H1 (cell line): ENCODE measurements around the gene LPCAT1. TPM values are rescaled to one million over a fixed set of nuclear protein-coding genes. Genes with fewer than 3 reads are reported as not detected.

Experiments
- CTCF ChIA-PET: fragments of 300-600 bp; sonication (Branson Sonifier 250); formaldehyde crosslinking; loops from one replicate; lab custom pipeline; 2021; ENCODE audit not compliant: partially characterized antibody; lab: Charles Lee
- POLR2A ChIA-PET: fragments of 300-600 bp; sonication (Branson Sonifier 250); formaldehyde crosslinking; loops from one replicate; lab custom pipeline; 2021; ENCODE audit warnings: inconsistent platforms; ENCODE audit not compliant: partially characterized antibody; lab: Charles Lee
- DNase-seq, 2 experiments: peaks; one replicate each; pipeline versions ENCODE4 v3.0.0 to v3.0.0-alpha.2; 2010 to 2022; ENCODE audit warnings: low spot score in 2 of 2, low read depth in 1 of 2, mixed read lengths in 1 of 2
- FAIRE-seq: peaks from 2 replicates; lab custom pipeline; 2011; peaks lifted over from hg19 to GRCh38; lab: Jason Lieb, UNC
- H2AFZ ChIP-seq: 2 replicates; pipeline ENCODE4 v1.8.1; 2012; ENCODE audit warnings: low read length, inconsistent platforms
- H2AK5ac ChIP-seq: 2 replicates; pipeline ENCODE4 v1.6.1; 2013; ENCODE audit warnings: low read depth, low read length
- H2BK120ac ChIP-seq: replicated peaks from 2 replicates; pipeline ENCODE3; 2013; ENCODE audit warnings: low read depth, low read length, inconsistent platforms
- H2BK12ac ChIP-seq: 2 replicates; pipeline ENCODE4 v1.6.1; 2013; ENCODE audit warnings: low read depth, low read length
- H2BK15ac ChIP-seq: 2 replicates; pipeline ENCODE4 v1.6.1; 2013; ENCODE audit warnings: low read length
- H2BK20ac ChIP-seq: 2 replicates; pipeline ENCODE4 v1.6.1; 2013; ENCODE audit warnings: low read length
- H2BK5ac ChIP-seq: 2 replicates; pipeline ENCODE4 v1.6.1; 2013; ENCODE audit warnings: low read depth, low read length
- H3K14ac ChIP-seq: 2 replicates; pipeline ENCODE4 v1.6.1; 2013; ENCODE audit warnings: inconsistent platforms; ENCODE audit not compliant: insufficient read length
- H3K18ac ChIP-seq: 2 replicates; pipeline ENCODE4 v1.6.1; 2013; ENCODE audit warnings: low read length; ENCODE audit errors: extremely low read depth
- H3K23ac ChIP-seq: 2 replicates; pipeline ENCODE4 v1.6.1; 2013; ENCODE audit warnings: inconsistent platforms; ENCODE audit not compliant: insufficient read length
- H3K23me2 ChIP-seq: 2 replicates; pipeline ENCODE4 v1.6.1; 2013; ENCODE audit warnings: low read depth, low read length
- H3K27ac ChIP-seq: 2 replicates; pipeline ENCODE4 v1.6.1; 2011; ENCODE audit warnings: low read depth, low read length, inconsistent platforms
- H3K27me3 ChIP-seq, 4 experiments: replicated peaks in 1 of 4; 1 replicate in 1 of 4; 2 replicates in 3 of 4; pipeline versions ENCODE4 v1.6.1 to v1.8.1; 2011 to 2013; ENCODE audit warnings: low read length in 3 of 4, mild to moderate bottlenecking in 3 of 4, inconsistent platforms in 2 of 4, mixed read lengths in 2 of 4, moderate library complexity in 1 of 4; ENCODE audit not compliant: control insufficient read depth in 3 of 4, insufficient read depth in 3 of 4; ENCODE audit errors: extremely low read depth in 1 of 4
- H3K36me3 ChIP-seq, 4 experiments: 2 replicates each; pipeline versions ENCODE4 v1.6.1 to v1.8.1; 2011 to 2013; ENCODE audit warnings: mild to moderate bottlenecking in 4 of 4, low read length in 3 of 4, moderate library complexity in 2 of 4, control low read depth in 1 of 4, inconsistent platforms in 1 of 4; ENCODE audit not compliant: insufficient read depth in 4 of 4, control insufficient read depth in 2 of 4
- H3K4ac ChIP-seq: replicated peaks from 2 replicates; pipeline ENCODE3; 2013; ENCODE audit warnings: low read length, low read depth, mixed read lengths, inconsistent platforms; ENCODE audit not compliant: insufficient read length
- H3K4me1 ChIP-seq, 4 experiments: replicated peaks in 1 of 4; 1 replicate in 1 of 4; 2 replicates in 3 of 4; pipeline versions ENCODE4 v1.6.1 to v1.8.1; 2011 to 2013; ENCODE audit warnings: low read length in 3 of 4, inconsistent platforms in 2 of 4, mixed read lengths in 1 of 4; ENCODE audit not compliant: insufficient read depth in 4 of 4, control insufficient read depth in 3 of 4
- H3K4me2 ChIP-seq, 2 experiments: 2 replicates each; pipeline versions ENCODE4 v1.6.1 to v1.8.1; 2011 to 2013; ENCODE audit warnings: low read depth in 2 of 2, low read length in 2 of 2, control low read depth in 1 of 2, inconsistent platforms in 1 of 2, mild to moderate bottlenecking in 1 of 2; ENCODE audit not compliant: insufficient read depth in 1 of 2
- H3K4me3 ChIP-seq, 4 experiments: fragments of 200-600, 300-600 bp in 1 of 4; sonication (generic), shearing (Covaris generic), sonication (Bioruptor Twin) in 1 of 4; 2 replicates each; pipeline versions ENCODE4 v1.5.1 to v1.8.1; 2011 to 2016; ENCODE audit warnings: low read length in 4 of 4, low read depth in 3 of 4, control low read depth in 2 of 4, inconsistent platforms in 2 of 4, mild to moderate bottlenecking in 2 of 4, mixed read lengths in 1 of 4, moderate library complexity in 1 of 4; ENCODE audit not compliant: insufficient read depth in 2 of 4; ENCODE audit errors: extremely low read depth in 1 of 4
- H3K56ac ChIP-seq: replicated peaks from 2 replicates; pipeline ENCODE3; 2013; ENCODE audit warnings: low read depth, mild to moderate bottlenecking, mixed read lengths, low read length, inconsistent platforms; ENCODE audit not compliant: insufficient read length
- H3K79me1 ChIP-seq: 2 replicates; pipeline ENCODE4 v1.6.1; 2013; ENCODE audit warnings: low read depth, low read length, control low read depth
- H3K79me2 ChIP-seq, 2 experiments: 2 replicates each; pipeline versions ENCODE4 v1.6.1 to v1.8.1; 2012 to 2013; ENCODE audit warnings: low read length in 2 of 2, mild to moderate bottlenecking in 2 of 2, inconsistent platforms in 1 of 2; ENCODE audit not compliant: insufficient read depth in 2 of 2, control insufficient read depth in 1 of 2
- H3K9ac ChIP-seq, 4 experiments: replicated peaks in 1 of 4; 1 replicate in 1 of 4; 2 replicates in 3 of 4; pipeline versions ENCODE4 v1.6.1 to v1.8.1; 2011 to 2013; ENCODE audit warnings: low read depth in 3 of 4, low read length in 3 of 4, control low read depth in 2 of 4, mild to moderate bottlenecking in 2 of 4, moderate library complexity in 2 of 4, inconsistent platforms in 1 of 4; ENCODE audit errors: extremely low read depth in 1 of 4
- H3K9me3 ChIP-seq, 2 experiments: 2 replicates each; pipeline versions ENCODE4 v1.6.1 to v1.8.1; 2012 to 2013; ENCODE audit warnings: mild to moderate bottlenecking in 2 of 2, moderate library complexity in 2 of 2, control low read depth in 1 of 2, inconsistent platforms in 1 of 2, low read depth in 1 of 2, low read length in 1 of 2, mixed read lengths in 1 of 2; ENCODE audit not compliant: insufficient read depth in 2 of 2
- H4K20me1 ChIP-seq, 2 experiments: replicated peaks in 1 of 2; 2 replicates each; pipeline versions ENCODE3 to v1.8.1; 2011 to 2013; ENCODE audit warnings: inconsistent platforms in 2 of 2, low read length in 2 of 2, mild to moderate bottlenecking in 1 of 2; ENCODE audit not compliant: insufficient read depth in 2 of 2, control insufficient read depth in 1 of 2
- H4K5ac ChIP-seq: 2 replicates; pipeline ENCODE4 v1.6.1; 2013; ENCODE audit warnings: low read length, low read depth, mixed read lengths, inconsistent platforms; ENCODE audit not compliant: insufficient read length
- H4K8ac ChIP-seq: 2 replicates; pipeline ENCODE4 v1.8.0; 2013; ENCODE audit warnings: mild to moderate bottlenecking, moderate library complexity, low read length, inconsistent platforms; ENCODE audit not compliant: insufficient read depth; ENCODE audit errors: extremely low read depth
- H4K91ac ChIP-seq: replicated peaks from 2 replicates; pipeline ENCODE3; 2013; ENCODE audit warnings: low read length, mixed read lengths, inconsistent platforms; ENCODE audit not compliant: insufficient read length
- BCL11A ChIP-seq, 2 experiments: IDR thresholded peaks; one replicate each; pipeline ENCODE4 v1.6.1; 2011; ENCODE audit warnings: low read depth in 2 of 2, low read length in 2 of 2, mild to moderate bottlenecking in 2 of 2
- CBX5 ChIP-seq: fragments of 300-800, 300-1000 bp; sonication (generic); IDR thresholded peaks from 2 replicates; pipeline ENCODE4 v1.7.1; 2016; ENCODE audit warnings: antibody characterized with exemption, low read length, low read depth
- CHD2 ChIP-seq: IDR thresholded peaks from 2 replicates; pipeline ENCODE4 v1.6.1; 2012; ENCODE audit warnings: low read length, improper control_type of control experiment
- EP300 ChIP-seq, 2 experiments: IDR thresholded peaks; 1 replicate in 1 of 2; 2 replicates in 1 of 2; pipeline ENCODE4 v1.6.1; 2011 to 2012; ENCODE audit warnings: low read depth in 2 of 2, low read length in 2 of 2, mild to moderate bottlenecking in 2 of 2, borderline replicate concordance in 1 of 2, inconsistent platforms in 1 of 2, moderate library complexity in 1 of 2
- EZH2 ChIP-seq: fragments of 200-600 bp; sonication (generic); IDR thresholded peaks from 2 replicates; pipeline ENCODE4 v1.7.1; 2012; ENCODE audit warnings: low read depth, mild to moderate bottlenecking, moderate library complexity, low read length, inconsistent platforms; ENCODE audit not compliant: severe bottlenecking
- JUN ChIP-seq: IDR thresholded peaks from 2 replicates; pipeline ENCODE4 v1.6.1; 2011; ENCODE audit warnings: low read depth, mild to moderate bottlenecking, improper control_type of control experiment, low read length
- KDM5A ChIP-seq: fragments of 200-600 bp; IDR thresholded peaks from 2 replicates; pipeline ENCODE4 v1.7.1; 2012; ENCODE audit warnings: mild to moderate bottlenecking, low read length, inconsistent platforms, mixed read lengths
- MAFK ChIP-seq: IDR thresholded peaks from 2 replicates; pipeline ENCODE4 v1.6.1; 2012; ENCODE audit warnings: low read depth, mild to moderate bottlenecking, improper control_type of control experiment, low read length
- SIX5 ChIP-seq: IDR thresholded peaks from 2 replicates; pipeline ENCODE4 v1.6.1; 2011; ENCODE audit warnings: mild to moderate bottlenecking, low read depth, low read length
- TBP ChIP-seq: IDR thresholded peaks from 2 replicates; pipeline ENCODE4 v1.6.1; 2011; ENCODE audit warnings: low read depth, low read length, improper control_type of control experiment
- TEAD4 ChIP-seq: IDR thresholded peaks from 2 replicates; pipeline ENCODE4 v1.6.1; 2012; ENCODE audit warnings: low read depth, low read length, inconsistent platforms, mixed read lengths
- YY1 ChIP-seq: IDR thresholded peaks from 2 replicates; pipeline ENCODE4 v1.6.1; 2011; ENCODE audit warnings: low read depth, mild to moderate bottlenecking, low read length
- WGBS, 2 experiments: shearing (Covaris generic) in 1 of 2; methylation state at CpG; one replicate each; pipeline versions ENCODE4 v1.1.6 to v1.1.7; 2013 to 2015; ENCODE audit warnings: low lambda C conversion rate in 2 of 2, mixed read lengths in 2 of 2, inconsistent platforms in 1 of 2, low coverage in 1 of 2, missing lambda C conversion rate in 1 of 2; ENCODE audit not compliant: insufficient replicate concordance in 2 of 2, insufficient coverage in 1 of 2, insufficient read length in 1 of 2; ENCODE audit errors: extremely low coverage in 1 of 2, missing lambda C conversion rate in 1 of 2; 5-methylcytosine and 5-hydroxymethylcytosine counted together
- polyA plus RNA-seq, 7 experiments: library from polyadenylated mRNA; depleted of rRNA in 3 of 7; stranded (reverse) in 5 of 7; unstranded in 2 of 7; fragments of >200 nt in 5 of 7; fragments of 200-250 nt in 2 of 7; gene quantifications; 1 replicate in 5 of 7; 2 replicates in 1 of 7; 4 replicates in 1 of 7; pipeline versions ENCODE4 v1.2.1 to v1.2.3, GENCODE V29; 2011 to 2013; ENCODE audit warnings: missing spikeins in 2 of 7, mixed read lengths in 2 of 7
- total RNA-seq: library from RNA; stranded (reverse); fragmentation: NEBNext Ultra II Directional; extraction: Animal tissue kit (Norgen Biotek cat#: 25700); gene quantifications from 2 replicates; pipeline ENCODE4 v1.2.1, GENCODE V29; 2021
- TF ChIP-seq, protein P1 (sequence below): IDR thresholded peaks from 2 replicates; pipeline ENCODE4 v1.6.1; 2011; ENCODE audit warnings: low read depth, mild to moderate bottlenecking, low read length; ENCODE audit not compliant: insufficient read depth

Gene LPCAT1
- total and polyA plus RNA-seq, 2 of the 8 experiments (the other 6 are each of a cell fraction or from before 2014, with no cell fraction given) = 107 to 260 TPM

- Histone ChIP-seq H3K9me3 (no peaks in the 10 kb centered on the region), H4K20me1 (peaks cover 0 to 4% of the 10 kb centered on the region in 2 experiments), H2BK120ac (no peak overlapping the region), H2AK5ac (no peak overlapping the region), H3K4ac (no peak overlapping the region), H4K5ac (no peak overlapping the region), H3K79me1 (no peaks in the 10 kb centered on the region), H3K27me3 (no peaks in the 10 kb centered on the region), H4K91ac (no peak overlapping the region), H3K14ac (no peak overlapping the region), H2BK15ac (no peak overlapping the region), H3K4me1 (no peaks in the 10 kb centered on the region), H3K18ac (no peak overlapping the region), H3K79me2 (no peaks in the 10 kb centered on the region), H3K27ac (no peak overlapping the region), H3K56ac (no peak overlapping the region), H3K4me2 (no peak overlapping the region), H3K4me3 (no peak overlapping the region), H3K23ac (no peak overlapping the region), H2BK5ac (no peak overlapping the region), H2AFZ (no peak overlapping the region), H4K8ac (no peak overlapping the region; the same call in 1 of the 2 replicates), H3K23me2 (no peaks in the 10 kb centered on the region), H3K9ac (no peak overlapping the region), H3K36me3 (no peaks in the 10 kb centered on the region), H2BK12ac (0 out of 2 replicates have a peak overlapping the region, but pooled peaks have one; percentile 18), H2BK20ac (no peak overlapping the region)
- DNase-seq = no peak
- FAIRE-seq = no peak
- ChIA-PET POLR2A (interaction anchor here (1.1 kb wide), 1 partner anchor 53 kb away, joined by 3 read pairs; no protein-coding TSS in a partner anchor), CTCF (interaction anchor here (1.6 kb wide), 1 partner anchor 19 kb away, joined by 4 read pairs; no protein-coding TSS in a partner anchor)
- WGBS, 2 experiments = 77% methylated on average over 4 of the region's 4 CpGs; no CpG with 5 or more reads in 1 of the 2 experiments
- TF ChIP-seq MAFK (no peak), EP300 (IDR thresholded peaks at IDR 0.05; ENCODE audit: borderline replicate concordance in 1 of 2, low read depth in 2 of 2, low read length in 2 of 2) (no peak), CBX5 (no peak), CHD2 (no peak), EZH2 (no peak), TBP (no peak), YY1 (no peak), JUN (no peak), BCL11A (IDR thresholded peaks at IDR 0.05; ENCODE audit: low read depth in 2 of 2, low read length in 2 of 2) (no peak), TEAD4 (no peak), KDM5A (no peak), SIX5 (no peak)
- TF ChIP-seq, protein P1, sequence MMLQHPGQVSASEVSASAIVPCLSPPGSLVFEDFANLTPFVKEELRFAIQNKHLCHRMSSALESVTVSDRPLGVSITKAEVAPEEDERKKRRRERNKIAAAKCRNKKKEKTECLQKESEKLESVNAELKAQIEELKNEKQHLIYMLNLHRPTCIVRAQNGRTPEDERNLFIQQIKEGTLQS = no peak
Measured at GRCh38 chr5:1545126-1545804, 21.5 kb upstream of the LPCAT1 start.
